H1 (cell line): ENCODE measurements around the gene SGMS1. TPM values are rescaled to one million over a fixed set of nuclear protein-coding genes. Genes with fewer than 3 reads are reported as not detected.

ENCODE experiments used
- CTCF ChIA-PET: fragments of 300-600 bp; sonication (Branson Sonifier 250); formaldehyde crosslinking; loops from one replicate; lab custom pipeline; 2021; ENCODE audit not compliant: partially characterized antibody; lab: Charles Lee
- POLR2A ChIA-PET: fragments of 300-600 bp; sonication (Branson Sonifier 250); formaldehyde crosslinking; loops from one replicate; lab custom pipeline; 2021; ENCODE audit warnings: inconsistent platforms; ENCODE audit not compliant: partially characterized antibody; lab: Charles Lee
- DNase-seq, 2 experiments: peaks; one replicate each; pipeline versions ENCODE4 v3.0.0 to v3.0.0-alpha.2; 2010 to 2022; ENCODE audit warnings: low spot score in 2 of 2, low read depth in 1 of 2, mixed read lengths in 1 of 2
- FAIRE-seq: peaks from 2 replicates; lab custom pipeline; 2011; peaks lifted over from hg19 to GRCh38; lab: Jason Lieb, UNC
- H2AFZ ChIP-seq: 2 replicates; pipeline ENCODE4 v1.8.1; 2012; ENCODE audit warnings: low read length, inconsistent platforms
- H2AK5ac ChIP-seq: 2 replicates; pipeline ENCODE4 v1.6.1; 2013; ENCODE audit warnings: low read depth, low read length
- H2BK120ac ChIP-seq: replicated peaks from 2 replicates; pipeline ENCODE3; 2013; ENCODE audit warnings: low read depth, low read length, inconsistent platforms
- H2BK12ac ChIP-seq: 2 replicates; pipeline ENCODE4 v1.6.1; 2013; ENCODE audit warnings: low read depth, low read length
- H2BK15ac ChIP-seq: 2 replicates; pipeline ENCODE4 v1.6.1; 2013; ENCODE audit warnings: low read length
- H2BK20ac ChIP-seq: 2 replicates; pipeline ENCODE4 v1.6.1; 2013; ENCODE audit warnings: low read length
- H2BK5ac ChIP-seq: 2 replicates; pipeline ENCODE4 v1.6.1; 2013; ENCODE audit warnings: low read depth, low read length
- H3K14ac ChIP-seq: 2 replicates; pipeline ENCODE4 v1.6.1; 2013; ENCODE audit warnings: inconsistent platforms; ENCODE audit not compliant: insufficient read length
- H3K18ac ChIP-seq: 2 replicates; pipeline ENCODE4 v1.6.1; 2013; ENCODE audit warnings: low read length; ENCODE audit errors: extremely low read depth
- H3K23ac ChIP-seq: 2 replicates; pipeline ENCODE4 v1.6.1; 2013; ENCODE audit warnings: inconsistent platforms; ENCODE audit not compliant: insufficient read length
- H3K23me2 ChIP-seq: 2 replicates; pipeline ENCODE4 v1.6.1; 2013; ENCODE audit warnings: low read depth, low read length
- H3K27ac ChIP-seq: 2 replicates; pipeline ENCODE4 v1.6.1; 2011; ENCODE audit warnings: low read depth, low read length, inconsistent platforms
- H3K27me3 ChIP-seq, 4 experiments: replicated peaks in 1 of 4; 1 replicate in 1 of 4; 2 replicates in 3 of 4; pipeline versions ENCODE4 v1.6.1 to v1.8.1; 2011 to 2013; ENCODE audit warnings: low read length in 3 of 4, mild to moderate bottlenecking in 3 of 4, inconsistent platforms in 2 of 4, mixed read lengths in 2 of 4, moderate library complexity in 1 of 4; ENCODE audit not compliant: control insufficient read depth in 3 of 4, insufficient read depth in 3 of 4; ENCODE audit errors: extremely low read depth in 1 of 4
- H3K36me3 ChIP-seq, 4 experiments: 2 replicates each; pipeline versions ENCODE4 v1.6.1 to v1.8.1; 2011 to 2013; ENCODE audit warnings: mild to moderate bottlenecking in 4 of 4, low read length in 3 of 4, moderate library complexity in 2 of 4, control low read depth in 1 of 4, inconsistent platforms in 1 of 4; ENCODE audit not compliant: insufficient read depth in 4 of 4, control insufficient read depth in 2 of 4
- H3K4ac ChIP-seq: replicated peaks from 2 replicates; pipeline ENCODE3; 2013; ENCODE audit warnings: low read length, low read depth, mixed read lengths, inconsistent platforms; ENCODE audit not compliant: insufficient read length
- H3K4me1 ChIP-seq, 4 experiments: replicated peaks in 1 of 4; 1 replicate in 1 of 4; 2 replicates in 3 of 4; pipeline versions ENCODE4 v1.6.1 to v1.8.1; 2011 to 2013; ENCODE audit warnings: low read length in 3 of 4, inconsistent platforms in 2 of 4, mixed read lengths in 1 of 4; ENCODE audit not compliant: insufficient read depth in 4 of 4, control insufficient read depth in 3 of 4
- H3K4me2 ChIP-seq, 2 experiments: 2 replicates each; pipeline versions ENCODE4 v1.6.1 to v1.8.1; 2011 to 2013; ENCODE audit warnings: low read depth in 2 of 2, low read length in 2 of 2, control low read depth in 1 of 2, inconsistent platforms in 1 of 2, mild to moderate bottlenecking in 1 of 2; ENCODE audit not compliant: insufficient read depth in 1 of 2
- H3K4me3 ChIP-seq, 4 experiments: fragments of 200-600, 300-600 bp in 1 of 4; sonication (generic), shearing (Covaris generic), sonication (Bioruptor Twin) in 1 of 4; 2 replicates each; pipeline versions ENCODE4 v1.5.1 to v1.8.1; 2011 to 2016; ENCODE audit warnings: low read length in 4 of 4, low read depth in 3 of 4, control low read depth in 2 of 4, inconsistent platforms in 2 of 4, mild to moderate bottlenecking in 2 of 4, mixed read lengths in 1 of 4, moderate library complexity in 1 of 4; ENCODE audit not compliant: insufficient read depth in 2 of 4; ENCODE audit errors: extremely low read depth in 1 of 4
- H3K56ac ChIP-seq: replicated peaks from 2 replicates; pipeline ENCODE3; 2013; ENCODE audit warnings: low read depth, mild to moderate bottlenecking, mixed read lengths, low read length, inconsistent platforms; ENCODE audit not compliant: insufficient read length
- H3K79me1 ChIP-seq: 2 replicates; pipeline ENCODE4 v1.6.1; 2013; ENCODE audit warnings: low read depth, low read length, control low read depth
- H3K79me2 ChIP-seq, 2 experiments: 2 replicates each; pipeline versions ENCODE4 v1.6.1 to v1.8.1; 2012 to 2013; ENCODE audit warnings: low read length in 2 of 2, mild to moderate bottlenecking in 2 of 2, inconsistent platforms in 1 of 2; ENCODE audit not compliant: insufficient read depth in 2 of 2, control insufficient read depth in 1 of 2
- H3K9ac ChIP-seq, 4 experiments: replicated peaks in 1 of 4; 1 replicate in 1 of 4; 2 replicates in 3 of 4; pipeline versions ENCODE4 v1.6.1 to v1.8.1; 2011 to 2013; ENCODE audit warnings: low read depth in 3 of 4, low read length in 3 of 4, control low read depth in 2 of 4, mild to moderate bottlenecking in 2 of 4, moderate library complexity in 2 of 4, inconsistent platforms in 1 of 4; ENCODE audit errors: extremely low read depth in 1 of 4
- H3K9me3 ChIP-seq, 2 experiments: 2 replicates each; pipeline versions ENCODE4 v1.6.1 to v1.8.1; 2012 to 2013; ENCODE audit warnings: mild to moderate bottlenecking in 2 of 2, moderate library complexity in 2 of 2, control low read depth in 1 of 2, inconsistent platforms in 1 of 2, low read depth in 1 of 2, low read length in 1 of 2, mixed read lengths in 1 of 2; ENCODE audit not compliant: insufficient read depth in 2 of 2
- H4K20me1 ChIP-seq, 2 experiments: replicated peaks in 1 of 2; 2 replicates each; pipeline versions ENCODE3 to v1.8.1; 2011 to 2013; ENCODE audit warnings: inconsistent platforms in 2 of 2, low read length in 2 of 2, mild to moderate bottlenecking in 1 of 2; ENCODE audit not compliant: insufficient read depth in 2 of 2, control insufficient read depth in 1 of 2
- H4K5ac ChIP-seq: 2 replicates; pipeline ENCODE4 v1.6.1; 2013; ENCODE audit warnings: low read length, low read depth, mixed read lengths, inconsistent platforms; ENCODE audit not compliant: insufficient read length
- H4K8ac ChIP-seq: 2 replicates; pipeline ENCODE4 v1.8.0; 2013; ENCODE audit warnings: mild to moderate bottlenecking, moderate library complexity, low read length, inconsistent platforms; ENCODE audit not compliant: insufficient read depth; ENCODE audit errors: extremely low read depth
- H4K91ac ChIP-seq: replicated peaks from 2 replicates; pipeline ENCODE3; 2013; ENCODE audit warnings: low read length, mixed read lengths, inconsistent platforms; ENCODE audit not compliant: insufficient read length
- BRCA1 ChIP-seq: IDR thresholded peaks from 2 replicates; pipeline ENCODE4 v1.6.1; 2012; ENCODE audit warnings: low read depth, low read length, improper control_type of control experiment
- TAF7 ChIP-seq: optimal IDR thresholded peaks from 2 replicates; pipeline ENCODE3; 2011; ENCODE audit warnings: low read depth, mild to moderate bottlenecking, inconsistent platforms, low read length, moderate library complexity, borderline replicate concordance
- WGBS, 2 experiments: shearing (Covaris generic) in 1 of 2; methylation state at CpG; one replicate each; pipeline versions ENCODE4 v1.1.6 to v1.1.7; 2013 to 2015; ENCODE audit warnings: low lambda C conversion rate in 2 of 2, mixed read lengths in 2 of 2, inconsistent platforms in 1 of 2, low coverage in 1 of 2, missing lambda C conversion rate in 1 of 2; ENCODE audit not compliant: insufficient replicate concordance in 2 of 2, insufficient coverage in 1 of 2, insufficient read length in 1 of 2; ENCODE audit errors: extremely low coverage in 1 of 2, missing lambda C conversion rate in 1 of 2; 5-methylcytosine and 5-hydroxymethylcytosine counted together
- polyA plus RNA-seq, 7 experiments: library from polyadenylated mRNA; depleted of rRNA in 3 of 7; stranded (reverse) in 5 of 7; unstranded in 2 of 7; fragments of >200 nt in 5 of 7; fragments of 200-250 nt in 2 of 7; gene quantifications; 1 replicate in 5 of 7; 2 replicates in 1 of 7; 4 replicates in 1 of 7; pipeline versions ENCODE4 v1.2.1 to v1.2.3, GENCODE V29; 2011 to 2013; ENCODE audit warnings: missing spikeins in 2 of 7, mixed read lengths in 2 of 7
- total RNA-seq: library from RNA; stranded (reverse); fragmentation: NEBNext Ultra II Directional; extraction: Animal tissue kit (Norgen Biotek cat#: 25700); gene quantifications from 2 replicates; pipeline ENCODE4 v1.2.1, GENCODE V29; 2021
- TF ChIP-seq, protein P1 (sequence below): IDR thresholded peaks from 2 replicates; pipeline ENCODE4 v1.6.1; 2012; ENCODE audit warnings: inconsistent platforms

Gene SGMS1
- total and polyA plus RNA-seq, 2 of the 8 experiments (the other 6 are each of a cell fraction or from before 2014, with no cell fraction given) = 6.0 to 15.6 TPM

- ChIA-PET POLR2A (no interaction called here), CTCF (interaction anchor here (1.1 to 2.3 kb wide), 2 partner anchors 10 to 13 kb away, joined by 4 to 7 read pairs; no protein-coding TSS in a partner anchor)
- Histone ChIP-seq H3K9ac (no peak overlapping the region), H2AK5ac (no peak overlapping the region), H3K14ac (no peak overlapping the region), H4K8ac (no peak overlapping the region), H3K23ac (no peak overlapping the region), H4K20me1 (no peaks in the 10 kb centered on the region), H3K36me3 (no peaks in the 10 kb centered on the region), H3K23me2 (no peaks in the 10 kb centered on the region), H3K9me3 (no peaks in the 10 kb centered on the region), H3K27ac (no peak overlapping the region), H4K5ac (no peak overlapping the region), H3K4me1 (no peaks in the 10 kb centered on the region), H4K91ac (no peak overlapping the region), H3K56ac (no peak overlapping the region), H2BK120ac (no peak overlapping the region), H3K79me1 (no peaks in the 10 kb centered on the region), H2BK15ac (no peak overlapping the region), H3K4me3 (no peak overlapping the region), H3K18ac (no peak overlapping the region), H2BK20ac (no peak overlapping the region), H2BK12ac (no peak overlapping the region), H2AFZ (no peak overlapping the region), H3K4me2 (no peak overlapping the region), H3K79me2 (no peaks in the 10 kb centered on the region), H2BK5ac (no peak overlapping the region), H3K27me3 (no peaks in the 10 kb centered on the region), H3K4ac (no peak overlapping the region)
- TF ChIP-seq, protein P1, sequence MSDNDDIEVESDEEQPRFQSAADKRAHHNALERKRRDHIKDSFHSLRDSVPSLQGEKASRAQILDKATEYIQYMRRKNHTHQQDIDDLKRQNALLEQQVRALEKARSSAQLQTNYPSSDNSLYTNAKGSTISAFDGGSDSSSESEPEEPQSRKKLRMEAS = no peak
- TF ChIP-seq BRCA1 (no peak), TAF7 (no peak)
- DNase-seq = no peak
- WGBS, 2 experiments = 93% methylated on average over 6 of the region's 6 CpGs; no CpG with 5 or more reads in 1 of the 2 experiments
- no peak for FAIRE-seq
Measured at GRCh38 chr10:50289196-50289595, 334.6 kb downstream of the SGMS1 start.
